Right ventricle myocardium inferior (tissue), 1 donor: ENCODE data around the gene GALNT15. TPM values are rescaled to one million over a fixed set of nuclear protein-coding genes. Genes with fewer than 3 reads are reported as not detected.

ENCODE experiments used
- ATAC-seq: fragments of 200-7000 bp; cut with Tn5 transposase; one replicate; pipeline ENCODE4 v1.9.1; 2020; ENCODE audit warnings: mild to moderate bottlenecking, moderate library complexity
- DNase-seq: peaks from one replicate; pipeline ENCODE4 v3.0.0; 2021; ENCODE audit errors: missing footprints
- intact Hi-C: fragments of 100-400 bp; cut with DNase I; formaldehyde crosslinking; loops from one replicate; pipeline ENCODE4 v1.11.0; 2022
- total RNA-seq: library from RNA; stranded (reverse); fragmentation: NEBNext Ultra II Directional; extraction: Animal tissue kit (Norgen Biotek cat#: 25700); gene quantifications from one replicate; pipeline ENCODE4 v1.2.1, GENCODE V29; 2021
- donor health status: DM: no; HTN: yes; CAD: no; lungs with severe emphysema.

Gene GALNT15
- total RNA-seq, 1 donor from 2014 or later = 5.8 TPM

- DNase-seq (no peak), ATAC-seq (no peak)
- intact Hi-C loops = no loop called here
Observed at GRCh38 chr3:16203671-16204629, 29.5 kb downstream of the GALNT15 start.

GRCh38 chr3:16204751-16205150 is 30.3 kb downstream of the GALNT15 start:
- ATAC-seq = no peak
- intact Hi-C loops = no loop called here

DNA sequence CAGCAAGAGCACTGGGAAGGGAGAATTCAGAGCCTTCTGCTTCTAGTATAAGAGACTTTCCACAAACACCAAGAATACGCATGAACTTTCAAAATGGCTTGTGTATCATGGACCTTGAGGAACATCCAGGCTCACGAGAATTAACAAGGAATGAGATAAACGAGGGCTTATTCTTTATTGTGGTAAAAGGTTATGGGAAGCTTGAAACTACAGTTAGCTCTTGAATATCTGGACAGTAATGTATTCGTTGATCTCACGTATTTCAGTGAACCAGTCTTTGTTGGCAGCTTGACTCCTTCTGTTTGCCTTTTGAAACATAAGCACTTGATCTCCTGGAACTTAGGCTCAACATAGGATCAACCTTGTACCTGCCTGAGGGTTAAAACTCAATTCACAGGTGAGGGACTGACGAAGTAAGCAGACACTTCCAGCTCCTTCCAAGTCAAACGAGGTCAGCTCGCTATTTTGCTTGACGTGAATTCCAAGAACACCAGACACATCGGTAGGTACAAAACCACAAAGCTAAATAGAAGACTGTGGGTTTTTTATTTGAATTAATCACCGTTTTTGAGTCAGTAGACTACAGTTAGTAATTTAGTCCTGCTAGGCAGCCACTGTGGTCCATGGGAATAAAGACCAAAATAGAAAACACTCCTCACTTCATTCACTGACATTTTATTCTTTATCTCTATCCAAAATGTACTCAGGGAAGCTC is 30.8 kb downstream of the GALNT15 start:
- DNase-seq (no peak), ATAC-seq (no peak)
- intact Hi-C loops = no loop called here

More at GRCh38 chr3:16204751-16205150, 30.3 kb downstream of the GALNT15 start:
- DNase-seq = no peak

GRCh38 chr3:16207031-16207430 is 32.6 kb downstream of the GALNT15 start:
- no peak for ATAC-seq
- no peak for DNase-seq
- intact Hi-C loops = no loop called here

DNA sequence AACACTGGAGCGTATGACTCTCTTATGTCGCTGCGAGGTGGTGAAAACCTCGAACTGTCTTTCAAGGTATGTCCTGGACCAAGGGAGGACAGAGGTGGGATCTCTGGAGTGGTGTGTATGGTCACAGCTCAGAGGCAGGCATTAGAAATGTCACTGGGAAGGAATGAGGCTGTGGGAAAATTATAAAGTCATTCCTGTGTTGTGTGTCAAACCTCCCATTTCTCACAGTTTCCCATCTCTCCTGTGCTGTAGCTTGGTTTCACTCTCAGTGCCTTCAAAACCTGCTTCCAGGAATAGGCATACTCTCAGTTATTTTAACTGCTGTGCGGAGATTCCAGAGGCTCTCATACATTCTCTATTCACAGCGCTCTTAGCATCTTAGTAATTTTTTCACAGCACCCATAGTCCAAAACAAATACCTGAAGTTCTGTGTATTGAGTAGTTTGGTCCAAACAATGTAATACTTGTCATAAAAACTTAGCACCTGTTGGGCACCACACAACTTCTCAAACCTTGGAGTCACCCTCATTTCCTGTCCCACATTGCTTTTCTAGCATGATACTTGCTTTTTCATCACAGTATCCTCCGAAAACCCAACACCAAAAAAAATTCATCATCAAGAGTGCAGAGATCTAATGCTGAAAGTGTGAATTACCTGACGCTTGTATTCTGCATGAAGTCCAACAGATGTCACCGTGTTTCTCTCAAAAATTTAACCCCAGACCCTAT is 36.9 kb downstream of the GALNT15 start:
- intact Hi-C loops = no loop called here
- ATAC-seq = no peak
- DNase-seq = no peak

DNA sequence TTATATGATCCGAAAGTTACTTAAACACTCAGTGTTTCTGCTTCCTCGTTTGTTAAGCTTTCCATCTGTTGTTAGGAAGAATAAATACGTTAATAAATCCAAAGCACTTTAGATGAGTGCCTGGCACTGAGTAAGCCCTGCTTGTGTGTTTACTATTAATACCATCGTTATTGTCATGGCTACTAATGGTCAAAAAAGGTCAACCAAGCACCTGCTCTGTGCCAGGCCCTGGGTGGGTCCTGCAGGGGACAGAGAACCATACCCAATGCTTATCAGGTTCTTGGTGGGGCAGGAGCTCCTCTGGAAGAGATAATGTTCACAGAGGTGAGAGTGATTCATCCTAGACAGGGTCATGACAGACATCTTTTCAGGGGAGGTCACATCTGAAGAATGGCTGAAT is 39.9 kb downstream of the GALNT15 start:
- DNase-seq (no peak), ATAC-seq (peak; percentile 56)
- intact Hi-C loops = no loop called here

- ATAC-seq = no peak
- DNase-seq = no peak
- intact Hi-C loops = no loop called here
Observed at GRCh38 chr3:16216373-16216935, 42.0 kb downstream of the GALNT15 start.

DNA sequence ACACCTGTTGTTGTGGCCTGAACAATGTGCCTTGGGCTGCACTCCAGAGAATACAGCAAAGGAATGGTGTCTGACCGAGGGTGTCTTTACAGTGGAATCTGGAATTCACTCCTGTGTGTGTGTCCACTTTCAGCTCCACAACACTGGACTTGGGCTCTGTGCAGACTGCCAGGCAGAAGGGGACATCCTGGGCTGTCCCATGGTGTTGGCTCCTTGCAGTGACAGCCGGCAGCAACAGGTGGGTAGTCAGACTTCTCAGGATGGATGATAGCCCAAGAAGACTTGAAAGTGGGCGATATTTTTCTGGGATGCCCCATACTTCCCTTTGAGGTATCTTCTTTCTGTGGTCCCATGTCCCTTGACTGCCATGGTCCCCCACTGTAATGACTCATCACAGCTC is 45.3 kb downstream of the GALNT15 start:
- intact Hi-C loops = no loop called here
- ATAC-seq = no peak

GRCh38 chr3:16221990-16222389 is 47.5 kb downstream of the GALNT15 start:
- DNase-seq (no peak), ATAC-seq (no peak)
- intact Hi-C loops = no loop called here

More for the DNA sequence above, 45.3 kb downstream of the GALNT15 start:
- DNase-seq = no peak

GRCh38 chr3:16222547-16222946 is 48.1 kb downstream of the GALNT15 start:
- ATAC-seq = no peak
- intact Hi-C loops = no loop called here
- no peak for DNase-seq

- intact Hi-C loops = no loop called here
- ATAC-seq (no peak), DNase-seq (no peak)
Observed at GRCh38 chr3:16224325-16224724, 49.8 kb downstream of the GALNT15 start.

- intact Hi-C loops = no loop called here
- ATAC-seq (no peak), DNase-seq (no peak)
Observed at GRCh38 chr3:16227566-16227965, 53.1 kb downstream of the GALNT15 start.

GRCh38 chr3:16229681-16230080 is 55.2 kb downstream of the GALNT15 start:
- ATAC-seq = no peak
- intact Hi-C loops = no loop called here
- no peak for DNase-seq

GRCh38 chr3:16231983-16232382 is 57.5 kb downstream of the GALNT15 start:
- intact Hi-C loops = no loop called here
- no peak for DNase-seq
- no peak for ATAC-seq

GRCh38 chr3:16233806-16234205 is 59.3 kb downstream of the GALNT15 start:
- ATAC-seq (no peak), DNase-seq (no peak)
- intact Hi-C loops = no loop called here

DNA sequence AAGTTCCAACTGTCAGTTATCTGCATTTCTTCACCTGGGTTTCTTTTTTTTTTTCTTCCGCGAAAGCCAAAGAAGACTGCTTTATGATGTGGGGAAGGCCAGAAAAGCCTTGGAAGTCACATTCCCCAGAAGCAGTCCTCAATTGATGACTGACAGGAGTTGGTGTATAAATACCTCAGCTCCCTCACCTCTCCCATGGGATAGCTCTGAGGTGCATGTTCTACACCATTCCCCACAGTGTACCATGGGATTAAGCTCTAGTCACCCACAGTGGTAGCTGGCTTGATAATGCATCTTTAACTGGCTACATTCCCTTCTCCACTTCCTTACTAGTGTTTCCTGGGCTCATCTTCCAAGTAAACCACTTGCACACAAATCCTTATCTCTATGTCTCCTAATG is 59.8 kb downstream of the GALNT15 start:
- intact Hi-C loops = no loop called here
- ATAC-seq (no peak), DNase-seq (no peak)

- intact Hi-C loops = no loop called here
- no peak for ATAC-seq
- no peak for DNase-seq
Observed at GRCh38 chr3:16236030-16236639, 61.7 kb downstream of the GALNT15 start.

DNA sequence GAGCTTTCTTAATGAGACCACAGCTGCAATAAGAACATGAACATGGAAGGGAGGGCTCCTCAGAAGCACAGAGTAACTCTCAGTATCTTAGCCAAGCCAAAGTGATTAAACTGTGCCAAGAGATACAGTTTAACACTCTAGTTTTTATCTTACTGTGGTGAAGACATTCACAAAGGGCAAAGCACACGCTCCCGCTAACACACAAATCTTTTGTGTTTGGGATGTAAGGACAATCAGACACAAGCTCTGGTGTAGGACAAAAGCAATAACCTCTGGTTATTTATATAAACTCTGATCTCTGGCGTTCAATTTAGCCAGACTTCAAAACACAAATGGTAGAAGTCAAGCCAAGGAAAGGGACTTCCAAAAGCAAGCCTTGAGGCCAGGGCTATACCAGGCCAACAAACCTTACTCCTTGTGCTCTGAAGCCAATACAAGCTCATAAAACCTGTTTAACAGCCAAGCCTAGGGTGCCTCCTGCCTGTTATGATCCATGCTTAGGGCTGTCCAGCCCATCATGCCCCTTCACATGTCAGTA is 62.4 kb downstream of the GALNT15 start:
- intact Hi-C loops = no loop called here
- DNase-seq (no peak), ATAC-seq (peak; percentile 79)
